ENCODE data around the gene ANAPC16. TPM values are rescaled to one million over a fixed set of nuclear protein-coding genes. Genes with fewer than 3 reads are reported as not detected.
A peak's percentile ranks its signal among the peaks of the same experiment; 100 is the strongest.

The ANAPC16 gene
- total and polyA plus RNA-seq, 11 donors, result 124 to 242 (median 179) TPM

- no peak for ATAC-seq
- H3K4me3 ChIP-seq, result no peak overlapping the region
- TF ChIP-seq CTCF (IDR thresholded peaks at IDR 0.05) (no peak), POLR2A (IDR thresholded peaks at IDR 0.05) (no peak)
- H3K27ac ChIP-seq, result peak overlapping the region in 11 of 12 donors; percentile 7 to 100 (median 99)
- H3K4me1 ChIP-seq, result peaks cover 3 to 38% (median 21%) of the 10 kb centered on the region in 12 donors
- H3K9me3 ChIP-seq, result no peaks in the 10 kb centered on the region
- DNase-seq, result peak in 1 of 5 donors; percentile 55
- intact Hi-C loops (cut with DNase I), result loop anchor here in 5 of 10 donors (5.0 to 10.0 kb wide), 3 partner anchors 47 to 67 kb away; no protein-coding TSS in a partner anchor
- 77 to 84% (median 82%) methylated on average over 5 of the region's 5 CpGs for WGBS, 4 donors
- no peaks in the 10 kb centered on the region for H3K27me3 ChIP-seq
- H3K36me3 ChIP-seq, result peaks cover 3 to 15% (median 9%) of the 10 kb centered on the region in 9 donors
These were observed 54.9 kb downstream of the ANAPC16 start for GRCh38 chr10:72270607-72271281.

GRCh38 chr10:72272689-72273409 lies 57.0 kb downstream of the ANAPC16 start:
- Histone ChIP-seq H3K36me3 (peaks cover 3 to 20% (median 15%) of the 10 kb centered on the region in 9 donors), H3K9me3 (no peaks in the 10 kb centered on the region), H3K4me1 (peaks cover 6 to 54% (median 34%) of the 10 kb centered on the region in 12 donors), H3K4me3 (peak overlapping the region; percentile 56 to 96 (median 74)), H3K27me3 (no peaks in the 10 kb centered on the region), H3K27ac (peak overlapping the region; percentile 95 to 100 (median 99))
- ATAC-seq (peak; percentile 60 to 78 (median 77)), DNase-seq (peak; percentile 89 to 96 (median 94))
- WGBS, 4 donors, result 2 to 5% (median 3%) methylated on average over 28 of the region's 28 CpGs
- intact Hi-C loops (cut with DNase I), result loop anchor here in 9 of 10 donors (1.0 to 10.0 kb wide), 10 partner anchors 13 to 64 kb away; partner anchors contain the start of genes ANAPC16 (in 2 of the 9) and ASCC1 (in 2 of the 9)
- TF ChIP-seq CTCF (IDR thresholded peaks at IDR 0.05) (no peak), POLR2A (IDR thresholded peaks at IDR 0.05) (peak in 1 of 2 donors; percentile 36)

GRCh38 chr10:72273410-72274212 lies 57.8 kb downstream of the ANAPC16 start, which contains the start of gene DDIT4:
DDIT4 (plus strand) TSS chr10:72273924; CDS start chr10:72274217, 293 bp downstream.
- peak within 1 kb of the TSS; percentile 66 to 98 (median 76) for H3K4me3 ChIP-seq
- peaks cover 3 to 20% (median 15%) of the 10 kb centered on the region in 9 donors for H3K36me3 ChIP-seq
- 0% methylated on average over 45 to 67 of the region's 67 CpGs for WGBS, 4 donors
- peak; percentile 91 to 94 (median 92) for ATAC-seq
- H3K27me3 ChIP-seq, result no peaks in the 10 kb centered on the region
- peak; percentile 99 to 100 (median 100) for DNase-seq
- intact Hi-C loops (cut with DNase I), result loop anchor here in 9 of 10 donors (1.0 to 10.0 kb wide), 14 partner anchors 13 to 64 kb away; partner anchors contain the start of genes ANAPC16 (in 2 of the 9) and ASCC1 (in 2 of the 9)
- H3K4me1 ChIP-seq, result peaks cover 6 to 54% (median 34%) of the 10 kb centered on the region in 12 donors
- peak within 1 kb of the TSS; percentile 95 to 100 (median 99) for H3K27ac ChIP-seq
- H3K9me3 ChIP-seq, result no peaks in the 10 kb centered on the region
- TF ChIP-seq CTCF (IDR thresholded peaks at IDR 0.05) (no peak), POLR2A (IDR thresholded peaks at IDR 0.05) (peak; percentile 99 to 100)
